ENCODE data around the gene SBK2. TPM values are rescaled to one million over a fixed set of nuclear protein-coding genes. Genes with fewer than 3 reads are reported as not detected.

SBK2 gene
- total and polyA plus RNA-seq, 7 donors: 0.14 to 13.4 (median 1.1) TPM

DNA sequence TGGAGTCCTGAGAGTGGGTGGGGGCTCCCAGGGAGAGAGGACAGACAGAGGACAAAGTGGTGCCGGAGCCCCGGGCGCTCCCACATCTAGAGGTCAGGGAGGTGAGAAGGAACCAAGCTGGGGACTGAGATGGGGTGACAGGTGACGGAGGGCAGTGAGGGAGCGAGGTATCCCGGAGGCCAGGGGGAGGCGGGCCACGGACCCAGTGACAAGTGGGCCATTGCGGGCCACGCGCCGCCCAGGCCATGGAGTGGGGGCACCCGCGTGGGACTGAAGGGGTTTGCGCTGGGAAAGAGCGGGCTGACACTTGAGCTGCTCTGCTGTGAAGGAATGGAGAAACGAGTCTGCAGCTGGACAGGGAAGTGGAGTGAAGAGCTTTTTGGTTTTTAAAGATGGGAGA, 57.9 kb downstream of the SBK2 start:
- peaks cover 20% of the 10 kb centered on the region for H3K4me1 ChIP-seq
- ATAC-seq (no peak), DNase-seq (no peak)
- H3K27ac ChIP-seq: no peak overlapping the region
- no peaks in the 10 kb centered on the region for H3K9me3 ChIP-seq
- no peak overlapping the region for H3K4me3 ChIP-seq
- WGBS, 3 donors: 79 to 87% (median 79%) methylated on average over 17 of the region's 17 CpGs
- intact Hi-C loops (cut with DNase I): no loop called here
- TF ChIP-seq, protein P1, sequence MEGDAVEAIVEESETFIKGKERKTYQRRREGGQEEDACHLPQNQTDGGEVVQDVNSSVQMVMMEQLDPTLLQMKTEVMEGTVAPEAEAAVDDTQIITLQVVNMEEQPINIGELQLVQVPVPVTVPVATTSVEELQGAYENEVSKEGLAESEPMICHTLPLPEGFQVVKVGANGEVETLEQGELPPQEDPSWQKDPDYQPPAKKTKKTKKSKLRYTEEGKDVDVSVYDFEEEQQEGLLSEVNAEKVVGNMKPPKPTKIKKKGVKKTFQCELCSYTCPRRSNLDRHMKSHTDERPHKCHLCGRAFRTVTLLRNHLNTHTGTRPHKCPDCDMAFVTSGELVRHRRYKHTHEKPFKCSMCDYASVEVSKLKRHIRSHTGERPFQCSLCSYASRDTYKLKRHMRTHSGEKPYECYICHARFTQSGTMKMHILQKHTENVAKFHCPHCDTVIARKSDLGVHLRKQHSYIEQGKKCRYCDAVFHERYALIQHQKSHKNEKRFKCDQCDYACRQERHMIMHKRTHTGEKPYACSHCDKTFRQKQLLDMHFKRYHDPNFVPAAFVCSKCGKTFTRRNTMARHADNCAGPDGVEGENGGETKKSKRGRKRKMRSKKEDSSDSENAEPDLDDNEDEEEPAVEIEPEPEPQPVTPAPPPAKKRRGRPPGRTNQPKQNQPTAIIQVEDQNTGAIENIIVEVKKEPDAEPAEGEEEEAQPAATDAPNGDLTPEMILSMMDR (IDR thresholded peaks at IDR 0.05): no peak
- H3K36me3 ChIP-seq (ENCODE audit: insufficient read depth in 1 of 2, low read depth in 1 of 2): peaks cover 0 to 18% of the 10 kb centered on the region in 2 donors
- H3K27me3 ChIP-seq (ENCODE audit: insufficient read depth in 3 of 3, low read length in 2 of 3): no peaks in the 10 kb centered on the region

Other genes starting within 250 kb of the SBK2 start
- 1 to 10 TPM in 1 of 4 donors, under 1 TPM in 3; 0.38 to 1.1 (median 0.57) TPM for gene TMEM150B, start 211.8 kb downstream of the SBK2 start, total RNA-seq
- gene TMEM150B, start 211.8 kb downstream of the SBK2 start, polyA plus RNA-seq: under 1 TPM; 0.08 to 0.30 (median 0.23) TPM
- 1 to 10 TPM; 3.9 to 5.7 (median 4.6) TPM for gene KMT5C, start 197.3 kb downstream of the SBK2 start, total RNA-seq
- 1 to 10 TPM; 1.8 to 2.6 (median 2.4) TPM for gene KMT5C, start 197.3 kb downstream of the SBK2 start, polyA plus RNA-seq
- not detected for gene COX6B2, start 182.4 kb downstream of the SBK2 start, total RNA-seq
- gene COX6B2, start 182.4 kb downstream of the SBK2 start, polyA plus RNA-seq: under 1 TPM in 1 of 3 donors, not detected in 2; 0.04 TPM
- not detected for gene GARIN5B, start 173.9 kb downstream of the SBK2 start, total RNA-seq
- not detected for gene GARIN5B, start 173.9 kb downstream of the SBK2 start, polyA plus RNA-seq
- not detected for gene IL11, start 166.7 kb downstream of the SBK2 start, total RNA-seq
- gene IL11, start 166.7 kb downstream of the SBK2 start, polyA plus RNA-seq: under 1 TPM in 1 of 3 donors, not detected in 2; 0.06 TPM
- gene TMEM190, start 160.3 kb downstream of the SBK2 start, total RNA-seq: not detected
- gene TMEM190, start 160.3 kb downstream of the SBK2 start, polyA plus RNA-seq: not detected
- 1 to 10 TPM in 2 of 4 donors, under 1 TPM in 2; 0.28 to 2.9 (median 0.91) TPM for gene TMEM238, start 152.8 kb downstream of the SBK2 start, total RNA-seq
- under 1 TPM in 2 of 3 donors, not detected in 1; 0.10 to 0.17 TPM for gene TMEM238, start 152.8 kb downstream of the SBK2 start, polyA plus RNA-seq
- 100 to 1,000 TPM; 548 to 810 (median 665) TPM for gene RPL28, start 151.2 kb downstream of the SBK2 start, total RNA-seq
- 1,000 to 10,000 TPM in 1 of 3 donors, 100 to 1,000 TPM in 2; 547 to 1,362 (median 786) TPM for gene RPL28, start 151.2 kb downstream of the SBK2 start, polyA plus RNA-seq
- 10 to 100 TPM; 15.4 to 26.7 (median 21.2) TPM for gene UBE2S, start 129.3 kb downstream of the SBK2 start, total RNA-seq
- 10 to 100 TPM in 2 of 3 donors, 1 to 10 TPM in 1; 5.6 to 22.8 (median 16.6) TPM for gene UBE2S, start 129.3 kb downstream of the SBK2 start, polyA plus RNA-seq
- gene SHISA7, start 93.8 kb downstream of the SBK2 start, total RNA-seq: not detected
- under 1 TPM in 1 of 3 donors, not detected in 2; 0.01 TPM for gene SHISA7, start 93.8 kb downstream of the SBK2 start, polyA plus RNA-seq
- gene ISOC2, start 75.5 kb downstream of the SBK2 start, total RNA-seq: 10 to 100 TPM; 32.0 to 78.0 (median 48.1) TPM
- gene ISOC2, start 75.5 kb downstream of the SBK2 start, polyA plus RNA-seq: 100 to 1,000 TPM in 2 of 3 donors, 10 to 100 TPM in 1; 78.7 to 177 (median 109) TPM
- not detected for gene C19orf85, start 72.4 kb downstream of the SBK2 start, total RNA-seq
- gene C19orf85, start 72.4 kb downstream of the SBK2 start, polyA plus RNA-seq: not detected
- gene ZNF628, start 60.5 kb downstream of the SBK2 start, total RNA-seq: 10 to 100 TPM in 2 of 4 donors, 1 to 10 TPM in 2; 5.9 to 14.3 (median 11.5) TPM
- gene ZNF628, start 60.5 kb downstream of the SBK2 start, polyA plus RNA-seq: 10 to 100 TPM; 11.8 to 12.4 (median 12.2) TPM
- gene NAT14, start 51.9 kb downstream of the SBK2 start, total RNA-seq: 1 to 10 TPM; 2.6 to 6.3 (median 4.5) TPM
- gene NAT14, start 51.9 kb downstream of the SBK2 start, polyA plus RNA-seq: 1 to 10 TPM; 2.0 to 4.2 (median 3.6) TPM
- gene SSC5D, start 48.7 kb downstream of the SBK2 start, total RNA-seq: 1 to 10 TPM; 1.2 to 4.6 (median 1.9) TPM
- gene SSC5D, start 48.7 kb downstream of the SBK2 start, polyA plus RNA-seq: under 1 TPM; 0.11 to 0.35 (median 0.16) TPM
- gene SBK3, start 8.4 kb upstream of the SBK2 start, total RNA-seq: 10 to 100 TPM in 2 of 4 donors, 1 to 10 TPM in 1, under 1 TPM in 1; 0.79 to 30.8 (median 7.6) TPM
- 10 to 100 TPM in 1 of 3 donors, 1 to 10 TPM in 2; 5.4 to 10.6 (median 7.9) TPM for gene SBK3, start 8.4 kb upstream of the SBK2 start, polyA plus RNA-seq
- 10 to 100 TPM; 21.8 to 81.6 (median 29.5) TPM for gene ZNF579, start 43.7 kb upstream of the SBK2 start, total RNA-seq
- gene ZNF579, start 43.7 kb upstream of the SBK2 start, polyA plus RNA-seq: 10 to 100 TPM in 2 of 3 donors, 1 to 10 TPM in 1; 4.2 to 22.9 (median 14.2) TPM
- 10 to 100 TPM in 3 of 4 donors, 1 to 10 TPM in 1; 9.9 to 23.7 (median 13.2) TPM for gene FIZ1, start 62.4 kb upstream of the SBK2 start, total RNA-seq
- gene FIZ1, start 62.4 kb upstream of the SBK2 start, polyA plus RNA-seq: 10 to 100 TPM; 10.8 to 12.1 (median 11.5) TPM
- gene ZNF524, start 63.2 kb upstream of the SBK2 start, total RNA-seq: 10 to 100 TPM; 21.4 to 32.0 (median 24.5) TPM
- gene ZNF524, start 63.2 kb upstream of the SBK2 start, polyA plus RNA-seq: 10 to 100 TPM; 38.6 to 52.5 (median 41.4) TPM
- gene ZNF865, start 68.5 kb upstream of the SBK2 start, total RNA-seq: 10 to 100 TPM; 17.1 to 40.4 (median 25.0) TPM
- 10 to 100 TPM; 11.1 to 20.3 (median 19.3) TPM for gene ZNF865, start 68.5 kb upstream of the SBK2 start, polyA plus RNA-seq
- gene ZNF784, start 87.4 kb upstream of the SBK2 start, total RNA-seq: 10 to 100 TPM in 3 of 4 donors, 1 to 10 TPM in 1; 9.0 to 22.2 (median 11.4) TPM
- gene ZNF784, start 87.4 kb upstream of the SBK2 start, polyA plus RNA-seq: 10 to 100 TPM in 1 of 3 donors, 1 to 10 TPM in 2; 4.9 to 14.9 (median 7.3) TPM
- 10 to 100 TPM; 10.3 to 21.1 (median 13.7) TPM for gene ZNF580, start 103.9 kb upstream of the SBK2 start, total RNA-seq
- 10 to 100 TPM in 1 of 3 donors, 1 to 10 TPM in 2; 5.9 to 13.5 (median 9.2) TPM for gene ZNF580, start 103.9 kb upstream of the SBK2 start, polyA plus RNA-seq
- gene ZNF581, start 106.5 kb upstream of the SBK2 start, total RNA-seq: 10 to 100 TPM; 10.2 to 14.5 (median 10.6) TPM
- gene ZNF581, start 106.5 kb upstream of the SBK2 start, polyA plus RNA-seq: 10 to 100 TPM; 14.6 to 18.6 (median 17.5) TPM
- 10 to 100 TPM in 2 of 4 donors, 1 to 10 TPM in 2; 8.0 to 12.0 (median 10.4) TPM for gene CCDC106, start 111.1 kb upstream of the SBK2 start, total RNA-seq
- 10 to 100 TPM in 2 of 3 donors, 1 to 10 TPM in 1; 4.4 to 11.8 (median 10.0) TPM for gene CCDC106, start 111.1 kb upstream of the SBK2 start, polyA plus RNA-seq
- gene U2AF2, start 117.9 kb upstream of the SBK2 start, total RNA-seq: 10 to 100 TPM; 58.8 to 85.2 (median 78.2) TPM
- 100 to 1,000 TPM in 1 of 3 donors, 10 to 100 TPM in 2; 54.1 to 116 (median 55.1) TPM for gene U2AF2, start 117.9 kb upstream of the SBK2 start, polyA plus RNA-seq
- gene EPN1, start 138.1 kb upstream of the SBK2 start, total RNA-seq: 100 to 1,000 TPM; 113 to 134 (median 125) TPM
- gene EPN1, start 138.1 kb upstream of the SBK2 start, polyA plus RNA-seq: 100 to 1,000 TPM; 117 to 211 (median 145) TPM
- not detected for gene NLRP9, start 201.3 kb upstream of the SBK2 start, total RNA-seq
- gene NLRP9, start 201.3 kb upstream of the SBK2 start, polyA plus RNA-seq: not detected
- gene RFPL4A, start 222.0 kb upstream of the SBK2 start, total RNA-seq: not detected
- not detected for gene RFPL4A, start 222.0 kb upstream of the SBK2 start, polyA plus RNA-seq
- gene RFPL4AL1, start 232.0 kb upstream of the SBK2 start, total RNA-seq: not detected
- gene RFPL4AL1, start 232.0 kb upstream of the SBK2 start, polyA plus RNA-seq: not detected